SK-N-SH (cell line): ENCODE data around the gene GAB2. TPM values are rescaled to one million over a fixed set of nuclear protein-coding genes. Genes with fewer than 3 reads are reported as not detected.

Source experiments
- CTCF ChIA-PET: fragments of 300-600, 350-600 bp; formaldehyde crosslinking; extraction: SDS; loops from one replicate; lab custom pipeline; 2021; lab: Yijun Ruan, JAX
- POLR2A ChIA-PET: fragments of 350-600 bp; sonication (Branson Sonifier 250); formaldehyde crosslinking; extraction: SDS; loops from one replicate; lab custom pipeline; 2020; ENCODE audit warnings: antibody characterized with exemption, inconsistent platforms; lab: Yijun Ruan, JAX
- DNase-seq: peaks from one replicate; pipeline ENCODE4 v3.0.0; 2012
- H2AFZ ChIP-seq: fragments of 200-600 bp; sonication (generic); 2 replicates; pipeline ENCODE4 v1.8.1; 2016; ENCODE audit warnings: antibody characterized with exemption, mild to moderate bottlenecking, low read depth
- H3F3A ChIP-seq: fragments of 200-600 bp; sonication (generic); replicated peaks from 2 replicates; pipeline ENCODE3; 2016; ENCODE audit warnings: antibody characterized with exemption, mild to moderate bottlenecking; ENCODE audit not compliant: insufficient read depth
- H3K27ac ChIP-seq, 2 experiments: fragments of 200-500 bp in 1 of 2; fragments of 200-600 bp in 1 of 2; sonication (Bioruptor generic) in 1 of 2; sonication (generic), shearing (Covaris generic) in 1 of 2; 2 replicates each; pipeline versions ENCODE4 v1.5.1 to v1.6.1; 2014 to 2016; ENCODE audit warnings: low read depth in 2 of 2, inconsistent platforms in 1 of 2, low read length in 1 of 2, mild to moderate bottlenecking in 1 of 2, mixed read lengths in 1 of 2
- H3K27me3 ChIP-seq: fragments of 200-600 bp; sonication (generic), shearing (Covaris generic); 2 replicates; pipeline ENCODE4 v1.6.1; 2016; ENCODE audit warnings: mixed run types; ENCODE audit not compliant: insufficient read depth
- H3K36me3 ChIP-seq, 2 experiments: fragments of 200-500 bp in 1 of 2; fragments of 200-600 bp in 1 of 2; sonication (Bioruptor generic) in 1 of 2; sonication (generic) in 1 of 2; replicated peaks in 1 of 2; 2 replicates each; pipeline versions ENCODE3 to v1.5.1; 2014 to 2016; ENCODE audit warnings: low read length in 1 of 2, mild to moderate bottlenecking in 1 of 2; ENCODE audit not compliant: insufficient read depth in 2 of 2, control insufficient read depth in 1 of 2
- H3K4me1 ChIP-seq, 2 experiments: fragments of 200-500 bp in 1 of 2; fragments of 200-600 bp in 1 of 2; sonication (Bioruptor generic) in 1 of 2; sonication (generic), shearing (Covaris generic) in 1 of 2; 2 replicates each; pipeline versions ENCODE4 v1.5.1 to v1.6.1; 2014 to 2016; ENCODE audit warnings: low read depth in 1 of 2, low read length in 1 of 2, mixed run types in 1 of 2; ENCODE audit not compliant: insufficient read depth in 2 of 2, control insufficient read depth in 1 of 2
- H3K4me2 ChIP-seq: fragments of 200-600 bp; sonication (generic), shearing (Covaris generic); 2 replicates; pipeline ENCODE4 v1.6.1; 2017; ENCODE audit warnings: mixed run types
- H3K4me3 ChIP-seq, 2 experiments: fragments of 200-500 bp in 1 of 2; fragments of 200-600 bp in 1 of 2; sonication (Bioruptor generic) in 1 of 2; sonication (generic), shearing (Covaris generic) in 1 of 2; 2 replicates each; pipeline versions ENCODE4 v1.5.1 to v1.8.1; 2014 to 2016; ENCODE audit warnings: low read depth in 2 of 2, inconsistent platforms in 1 of 2, low read length in 1 of 2, mild to moderate bottlenecking in 1 of 2, mixed read lengths in 1 of 2, moderate library complexity in 1 of 2
- H3K79me2 ChIP-seq: fragments of 200-600 bp; sonication (generic); 2 replicates; pipeline ENCODE4 v1.8.1; 2017; ENCODE audit warnings: mild to moderate bottlenecking; ENCODE audit not compliant: insufficient read depth
- H3K9ac ChIP-seq: fragments of 200-600 bp; sonication (generic); 2 replicates; pipeline ENCODE4 v1.6.1; 2017; ENCODE audit warnings: mixed run types
- H3K9me2 ChIP-seq: fragments of 200-600 bp; sonication (generic); 2 replicates; pipeline ENCODE4 v1.6.1; 2017; ENCODE audit warnings: mixed run types
- H3K9me3 ChIP-seq: fragments of 200-600 bp; sonication (generic); 2 replicates; pipeline ENCODE4 v1.6.1; 2017; ENCODE audit warnings: mixed run types, mild to moderate bottlenecking, moderate library complexity
- H4K20me1 ChIP-seq: fragments of 200-600 bp; sonication (generic); 2 replicates; pipeline ENCODE4 v1.6.1; 2017; ENCODE audit warnings: mild to moderate bottlenecking, mixed run types; ENCODE audit not compliant: insufficient read depth
- CHD2 ChIP-seq: fragments of 150-350 bp; IDR thresholded peaks from 2 replicates; pipeline ENCODE4 v1.6.1; 2018; ENCODE audit warnings: low read length; ENCODE audit not compliant: partially characterized antibody
- CTCF ChIP-seq: fragments of 200-600 bp; sonication (generic); IDR thresholded peaks from 2 replicates; pipeline ENCODE4 v1.6.1; 2017; ENCODE audit warnings: antibody characterized with exemption, mild to moderate bottlenecking, moderate library complexity
- ELF1 ChIP-seq: IDR thresholded peaks from 2 replicates; pipeline ENCODE4 v1.4.0; 2012
- FOXJ3 ChIP-seq: sonication (generic); formaldehyde crosslinking; IDR thresholded peaks from 2 replicates; pipeline ENCODE4 v1.5.1; 2020; ENCODE audit warnings: mild to moderate bottlenecking, missing genetic modification reagents
- FOXM1 ChIP-seq: IDR thresholded peaks from 2 replicates; pipeline ENCODE4 v1.4.0; 2012; ENCODE audit warnings: low read depth, mild to moderate bottlenecking
- GABPA ChIP-seq: IDR thresholded peaks from 2 replicates; pipeline ENCODE4 v1.4.0; 2012; ENCODE audit warnings: low read depth, mild to moderate bottlenecking
- GATA2 ChIP-seq: sonication (generic); formaldehyde crosslinking; IDR thresholded peaks from 2 replicates; pipeline ENCODE4 v1.5.0; 2020; ENCODE audit warnings: mild to moderate bottlenecking, missing genetic modification reagents
- MEF2A ChIP-seq: IDR thresholded peaks from 2 replicates; pipeline ENCODE4 v1.4.0; 2012; ENCODE audit warnings: low read depth, borderline replicate concordance
- NRF1 ChIP-seq: IDR thresholded peaks from 2 replicates; pipeline ENCODE4 v1.6.1; 2012; ENCODE audit warnings: low read depth, mild to moderate bottlenecking, low read length
- RCOR1 ChIP-seq: fragments of 150-350 bp; IDR thresholded peaks from 2 replicates; pipeline ENCODE4 v1.6.1; 2017; ENCODE audit warnings: antibody characterized with exemption, low read length
- REST ChIP-seq: IDR thresholded peaks from 2 replicates; pipeline ENCODE4 v1.6.1; 2012; ENCODE audit warnings: mild to moderate bottlenecking, low read depth, low read length, moderate library complexity
- RXRA ChIP-seq: IDR thresholded peaks from 2 replicates; pipeline ENCODE4 v1.4.0; 2012; ENCODE audit warnings: low read depth, mild to moderate bottlenecking, borderline replicate concordance
- SIN3A ChIP-seq: IDR thresholded peaks from 2 replicates; pipeline ENCODE4 v1.6.1; 2012; ENCODE audit warnings: low read depth, mild to moderate bottlenecking, low read length, moderate library complexity, borderline replicate concordance
- SMC3 ChIP-seq: IDR thresholded peaks from 2 replicates; pipeline ENCODE4 v1.6.1; 2012; ENCODE audit warnings: low read depth, low read length, improper control_type of control experiment
- USF2 ChIP-seq: fragments of 150-350 bp; IDR thresholded peaks from 2 replicates; pipeline ENCODE4 v1.6.1; 2017; ENCODE audit warnings: antibody characterized with exemption, low read length, low read depth, borderline replicate concordance
- YY1 ChIP-seq: IDR thresholded peaks from 2 replicates; pipeline ENCODE4 v1.4.0; 2012; ENCODE audit warnings: low read depth, mild to moderate bottlenecking
- WGBS: methylation state at CpG from one replicate; pipeline ENCODE4 v1.1.6; 2017; ENCODE audit warnings: low lambda C conversion rate; 5-methylcytosine and 5-hydroxymethylcytosine counted together
- polyA plus RNA-seq, 3 experiments: library from polyadenylated mRNA; depleted of rRNA; stranded (reverse); fragments of >200 nt; gene quantifications; 2 replicates each; pipeline ENCODE4 v1.2.3, GENCODE V29; 2012

The GAB2 gene
- polyA plus RNA-seq, 1 of the 3 experiments (the other 2 are of a cell fraction), result 5.6 TPM

GRCh38 chr11:78217650-78218541 is 199.7 kb downstream of the GAB2 start:
- peaks cover 16 to 74% of the 10 kb centered on the region in 2 experiments for H3K36me3 ChIP-seq
- ChIA-PET CTCF (interaction anchor here (2.8 to 4.0 kb wide), 2 partner anchors 10 to 346 kb away, joined by 12 to 13 read pairs; no protein-coding TSS in a partner anchor), POLR2A (no interaction called here)

GRCh38 chr11:78216571-78217287 is 200.9 kb downstream of the GAB2 start:
- no peak overlapping the region for H3K27ac ChIP-seq
- no peaks in the 10 kb centered on the region for H3F3A ChIP-seq
- H4K20me1 ChIP-seq, result peaks cover 6% of the 10 kb centered on the region; the same call in 1 of the 2 replicates
- POLR2A ChIA-PET, result interaction anchor here (0.8 kb wide), 1 partner anchor 9 kb away, joined by 3 read pairs; no protein-coding TSS in a partner anchor
- no peak overlapping the region for H3K4me2 ChIP-seq
- peaks cover 20% of the 10 kb centered on the region for H3K79me2 ChIP-seq
- H3K9ac ChIP-seq, result no peak overlapping the region
- TF ChIP-seq MEF2A (no peak), RXRA (no peak), CTCF (no peak), NRF1 (no peak), REST (no peak), YY1 (no peak), SIN3A (no peak), USF2 (no peak), RCOR1 (no peak), GABPA (no peak)
- H3K4me3 ChIP-seq, result no peak overlapping the region
- no peaks in the 10 kb centered on the region for H3K9me3 ChIP-seq
- no peak for DNase-seq
- CTCF ChIA-PET, result interaction anchor here (1.2 to 5.1 kb wide), 2 partner anchors 11 to 348 kb away, joined by 3 to 16 read pairs; no protein-coding TSS in a partner anchor
- H3K9me2 ChIP-seq, result no peaks in the 10 kb centered on the region
- H3K36me3 ChIP-seq, result peaks cover 21 to 67% of the 10 kb centered on the region in 2 experiments
- no peak overlapping the region for H2AFZ ChIP-seq
- no peaks in the 10 kb centered on the region for H3K27me3 ChIP-seq
- WGBS, result 97% methylated on average over 5 of the region's 5 CpGs
- H3K4me1 ChIP-seq, result peaks cover 0 to 4% of the 10 kb centered on the region in 2 experiments; a peak in 1 of 4 replicates

More at GRCh38 chr11:78217650-78218541, 199.7 kb downstream of the GAB2 start:
- Histone ChIP-seq H3K27ac (no peak overlapping the region; a peak in 1 of 4 replicates), H3F3A (no peaks in the 10 kb centered on the region), H3K4me2 (no peak overlapping the region), H4K20me1 (peaks cover under 1% of the 10 kb centered on the region; the same call in 1 of the 2 replicates), H2AFZ (no peak overlapping the region), H3K4me3 (no peak overlapping the region), H3K9ac (no peak overlapping the region), H3K4me1 (peaks cover 0 to 7% of the 10 kb centered on the region in 2 experiments; a peak in 1 of 4 replicates), H3K79me2 (peaks cover 8% of the 10 kb centered on the region; the same call in 1 of the 2 replicates), H3K27me3 (no peaks in the 10 kb centered on the region), H3K9me3 (no peaks in the 10 kb centered on the region), H3K9me2 (no peaks in the 10 kb centered on the region)
- 89% methylated on average over 14 of the region's 14 CpGs for WGBS
- TF ChIP-seq FOXM1 (no peak), SIN3A (no peak), GATA2 (no peak), CHD2 (no peak), RCOR1 (no peak), FOXJ3 (CRISPR knock-in tag) (no peak), SMC3 (no peak), ELF1 (no peak)
- DNase-seq, result no peak
